ENCODE results near the gene RYR2. TPM values are rescaled to one million over a fixed set of nuclear protein-coding genes. Genes with fewer than 3 reads are reported as not detected.
A peak's percentile ranks its signal among the peaks of the same experiment; 100 is the strongest.

The RYR2 gene
- total RNA-seq: 0.10 TPM in 1 of 2 replicates, not detected in the other

DNA sequence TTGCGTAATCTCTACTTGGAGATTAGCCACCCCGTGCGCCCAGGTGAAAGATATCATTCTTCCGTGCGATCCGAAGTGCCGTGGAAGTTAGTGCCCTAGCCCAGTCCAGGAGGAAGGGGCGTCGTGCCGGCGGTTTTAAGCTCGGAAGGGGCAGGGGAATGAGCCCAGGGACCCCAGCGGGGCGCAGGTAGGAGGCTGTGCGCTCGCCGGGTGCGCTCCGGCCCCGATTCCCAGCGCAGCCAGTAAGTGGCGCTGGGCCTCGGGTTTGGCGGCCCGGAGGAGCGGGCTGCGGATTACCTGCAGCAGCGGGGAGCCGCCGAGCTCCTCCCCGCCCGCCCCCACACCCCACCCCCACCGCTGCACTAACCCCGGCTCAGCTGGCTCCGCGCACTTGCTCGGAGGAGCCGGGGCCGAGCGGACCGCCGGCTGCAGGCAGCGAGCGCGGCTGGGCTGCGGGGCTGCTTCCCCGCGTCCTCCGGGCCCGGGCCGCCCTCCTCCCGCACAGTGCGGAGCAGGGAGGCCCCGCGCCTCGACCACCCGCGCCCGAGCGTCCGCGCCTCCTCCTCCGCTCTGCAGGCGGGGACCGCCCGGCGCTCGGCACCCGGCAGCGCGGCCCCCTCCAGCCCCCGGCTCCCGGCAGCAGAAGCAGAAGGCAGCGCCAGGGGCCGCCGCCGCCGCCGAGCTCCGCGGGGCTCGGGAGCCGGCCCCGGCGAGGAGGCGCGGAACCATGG, at the start of gene RYR2:
Gene RYR2 (plus strand): TSS at position 390 of the 731 bp plus-strand sequence. CDS start 338 bp downstream, at position 728.
- no peak for DNase-seq (ENCODE audit: low read depth)

DNA sequence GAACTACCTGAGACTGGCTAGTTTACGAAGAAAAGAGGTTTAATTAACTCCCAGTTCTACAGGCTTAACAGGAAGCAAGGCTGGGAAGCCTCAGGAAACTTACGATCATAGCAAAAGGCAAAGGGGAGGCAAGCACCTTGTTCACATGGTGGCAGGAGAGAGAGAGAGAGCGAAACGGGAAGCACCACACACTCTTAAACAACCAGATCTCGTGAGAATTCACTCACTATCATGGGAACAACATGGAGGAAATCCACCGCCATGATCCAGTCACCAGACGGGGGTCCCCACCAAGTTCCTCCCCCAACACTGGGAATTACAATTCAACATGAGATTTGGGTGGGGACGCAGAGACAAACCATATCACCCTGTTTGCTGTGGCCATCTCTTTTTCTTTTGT, 49.5 kb upstream of the RYR2 start:
- DNase-seq (ENCODE audit: low read depth): no peak

DNA sequence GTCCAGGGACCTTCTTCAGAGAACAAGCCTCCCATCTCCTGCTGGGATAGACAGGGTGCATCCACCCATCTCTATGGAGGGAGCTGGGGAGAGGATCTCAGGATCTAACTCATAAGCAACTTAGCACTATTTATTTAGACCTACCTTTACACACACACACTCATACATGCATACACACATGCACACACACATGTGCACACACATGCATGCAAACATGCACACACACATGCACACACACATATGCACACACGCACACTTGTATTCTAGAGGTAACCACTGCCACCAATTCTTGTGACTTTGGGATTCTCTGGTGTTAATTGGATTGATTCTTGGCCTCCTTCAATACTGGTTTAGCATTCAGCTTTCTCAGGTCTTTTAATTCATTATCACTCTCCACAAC, 47.5 kb upstream of the RYR2 start:
- DNase-seq (ENCODE audit: low read depth): no peak

DNA sequence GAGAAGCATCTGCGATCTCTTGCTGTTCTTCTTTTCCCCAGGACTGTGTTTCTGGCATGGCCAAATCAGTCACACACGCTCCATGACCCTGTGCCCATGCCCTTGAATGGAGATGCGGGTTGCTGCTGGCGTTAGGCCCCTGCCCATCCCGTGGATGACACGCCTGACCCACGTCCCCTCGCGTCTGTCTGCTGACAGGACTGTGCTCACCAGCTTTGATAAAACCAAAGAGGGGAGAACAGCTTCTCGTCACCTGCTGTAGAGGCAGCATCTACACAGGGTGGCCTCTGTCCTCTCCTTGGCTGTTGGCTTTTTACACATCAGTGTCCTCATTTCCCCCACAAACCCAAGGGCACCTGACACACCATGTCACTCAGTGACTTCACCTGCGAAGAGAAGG, 44.6 kb upstream of the RYR2 start:
- no peak for DNase-seq (ENCODE audit: low read depth)

DNA sequence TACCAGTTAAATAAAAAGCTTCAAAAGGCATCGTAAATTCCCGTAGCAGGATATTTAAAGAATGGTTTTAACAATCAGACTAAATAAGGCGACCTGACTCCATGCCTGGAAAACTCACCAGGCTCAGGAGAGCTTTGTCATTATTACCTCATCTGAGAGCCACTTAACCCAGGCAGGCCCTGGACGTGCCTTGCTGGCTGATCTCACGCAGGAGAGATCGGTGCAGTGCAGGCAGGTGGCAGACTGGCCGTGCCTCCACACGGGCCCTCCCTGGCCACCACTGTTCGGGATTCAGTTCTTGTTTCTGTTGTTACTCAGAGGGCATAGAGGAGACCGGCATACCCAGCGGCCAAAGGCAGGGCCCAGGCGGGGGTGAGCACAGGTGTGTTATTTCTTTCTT, 44.1 kb upstream of the RYR2 start:
- DNase-seq (ENCODE audit: low read depth): peak; percentile 13

DNA sequence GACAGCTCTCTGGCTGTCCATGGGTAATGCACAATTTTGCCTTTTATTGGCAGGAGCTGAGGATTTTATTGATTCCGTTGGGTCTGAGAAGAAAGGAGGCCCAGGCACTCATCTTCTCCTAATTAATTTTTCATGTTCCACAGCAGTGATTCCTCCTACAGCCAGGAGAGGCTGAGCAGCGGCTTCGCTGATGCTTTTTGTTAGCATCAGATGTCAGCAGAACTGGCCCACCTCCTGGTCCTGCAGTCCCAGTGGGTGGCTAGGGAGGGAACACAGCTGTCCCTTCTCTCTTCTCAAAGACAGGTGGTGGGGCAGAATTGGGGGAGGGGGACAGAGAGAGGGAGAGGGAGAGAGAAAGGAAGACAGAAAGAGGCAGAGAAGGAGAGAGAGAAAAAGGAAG, 43.4 kb upstream of the RYR2 start:
- DNase-seq (ENCODE audit: low read depth): no peak

DNA sequence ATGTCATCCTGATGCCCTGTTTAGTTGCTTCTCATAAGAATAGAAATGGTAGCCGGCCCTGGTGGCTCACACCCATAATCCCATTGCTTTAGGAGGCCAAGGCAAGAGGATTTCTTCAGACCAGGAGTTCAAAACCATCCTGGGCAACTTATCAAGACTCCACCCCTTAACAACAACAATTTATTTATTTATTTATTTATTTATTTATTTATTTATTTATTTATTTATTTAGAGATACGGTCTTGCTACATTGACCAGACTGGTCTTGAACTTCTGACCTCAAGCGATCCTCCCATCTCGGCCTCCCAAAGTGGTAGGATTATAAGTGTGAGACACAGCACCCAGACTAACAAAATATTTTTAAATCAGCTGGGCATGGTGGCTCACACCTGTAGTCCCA, 41.8 kb upstream of the RYR2 start:
- no peak for DNase-seq (ENCODE audit: low read depth)

DNA sequence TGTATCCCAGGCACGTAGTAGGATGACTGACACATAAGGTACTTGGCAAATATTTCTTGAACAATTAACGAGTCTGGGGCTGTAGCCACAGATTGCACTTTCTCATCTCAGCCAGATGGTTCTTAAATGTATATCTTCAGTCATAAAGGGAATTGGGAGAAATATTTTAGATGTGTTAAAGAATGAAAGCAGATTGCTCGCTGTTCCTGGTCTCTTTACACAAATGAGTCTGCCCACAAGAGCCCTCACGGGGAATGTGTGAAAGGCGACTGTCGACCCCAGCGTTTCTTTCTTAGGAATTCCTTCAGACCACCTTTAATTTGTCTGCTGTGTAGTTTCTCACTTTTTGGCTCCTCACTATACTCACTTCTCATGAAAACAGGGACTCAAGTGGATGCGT, 38.5 kb upstream of the RYR2 start:
- DNase-seq (ENCODE audit: low read depth): no peak

DNA sequence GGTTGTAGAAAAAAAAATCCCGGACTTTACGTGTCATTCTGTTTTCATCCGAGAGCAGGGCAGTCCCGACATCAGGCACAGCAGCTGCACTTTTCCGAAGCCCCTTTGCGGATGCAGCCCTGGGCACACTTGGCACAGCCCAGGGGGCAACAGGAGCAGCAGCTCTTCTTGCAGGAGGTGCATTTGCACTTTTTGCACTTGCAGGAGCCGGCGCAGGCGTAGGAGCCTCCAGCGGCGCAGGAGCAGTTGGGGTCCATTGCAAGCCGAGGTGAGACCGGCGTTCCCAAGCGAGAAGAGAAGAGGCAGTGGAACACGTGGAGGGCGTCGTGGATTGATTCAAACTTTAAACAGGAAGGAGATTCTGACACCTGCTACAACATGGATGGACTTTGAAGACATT, 37.9 kb upstream of the RYR2 start, which contains the start of gene MT1HL1:
Gene MT1HL1 (minus strand): TSS at position 326 of the 400 bp plus-strand sequence. CDS start 69 bp downstream, at position 257.
- DNase-seq (ENCODE audit: low read depth): no peak

DNA sequence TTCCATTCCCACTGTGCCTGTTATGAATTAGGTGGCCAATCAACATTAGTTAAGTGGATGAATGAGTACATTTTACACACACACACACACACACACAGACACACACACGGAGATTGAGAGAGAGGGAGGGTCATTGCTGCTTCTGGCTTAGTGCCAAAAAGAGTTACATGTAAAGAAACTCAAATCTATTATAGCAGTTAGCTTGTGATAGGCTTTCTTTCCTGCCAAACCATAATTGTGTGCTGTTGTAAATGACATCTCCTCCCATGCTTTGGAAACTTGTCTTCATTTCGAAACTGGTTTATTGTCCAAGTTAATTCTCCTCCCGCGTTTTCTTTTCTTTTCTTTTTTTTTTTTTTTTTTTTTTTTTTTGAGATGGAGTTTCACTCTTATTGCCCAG, 36.3 kb upstream of the RYR2 start:
- no peak for DNase-seq (ENCODE audit: low read depth)

DNA sequence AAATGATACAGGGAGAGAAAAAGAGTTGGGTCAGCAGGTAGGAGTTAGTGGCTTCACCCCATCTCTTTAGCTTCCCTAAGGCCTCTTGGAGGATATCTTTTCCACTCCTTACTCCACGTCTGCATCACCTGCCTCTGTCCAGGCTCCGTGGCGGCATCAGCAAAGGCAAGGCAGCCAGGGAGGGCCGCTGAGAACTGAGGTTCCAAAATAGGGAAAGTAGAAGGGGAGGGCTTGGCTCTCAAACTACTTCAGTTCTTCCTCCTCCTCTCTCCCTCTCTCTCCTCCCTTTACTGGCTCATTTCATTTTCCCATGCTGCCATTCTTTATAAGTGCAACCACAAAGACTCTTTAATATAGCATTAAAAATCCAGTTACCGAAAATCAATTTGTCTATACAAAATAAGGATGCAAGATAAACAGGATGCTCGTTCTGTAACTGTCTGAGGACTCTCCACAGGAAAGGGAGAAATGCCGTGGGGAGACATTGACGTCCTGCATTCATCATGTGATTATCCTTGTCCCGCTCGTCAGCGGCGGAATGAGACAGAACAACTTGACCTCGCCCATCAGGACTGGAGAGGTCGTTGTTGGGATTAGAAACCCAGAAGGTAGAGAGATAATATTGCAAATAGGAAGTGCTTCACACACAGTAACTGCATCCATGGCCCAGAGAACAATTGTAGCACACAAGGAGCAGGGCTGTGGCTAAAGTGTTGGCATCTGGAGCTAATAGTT, 34.7 kb upstream of the RYR2 start:
- no peak for DNase-seq (ENCODE audit: low read depth)

DNA sequence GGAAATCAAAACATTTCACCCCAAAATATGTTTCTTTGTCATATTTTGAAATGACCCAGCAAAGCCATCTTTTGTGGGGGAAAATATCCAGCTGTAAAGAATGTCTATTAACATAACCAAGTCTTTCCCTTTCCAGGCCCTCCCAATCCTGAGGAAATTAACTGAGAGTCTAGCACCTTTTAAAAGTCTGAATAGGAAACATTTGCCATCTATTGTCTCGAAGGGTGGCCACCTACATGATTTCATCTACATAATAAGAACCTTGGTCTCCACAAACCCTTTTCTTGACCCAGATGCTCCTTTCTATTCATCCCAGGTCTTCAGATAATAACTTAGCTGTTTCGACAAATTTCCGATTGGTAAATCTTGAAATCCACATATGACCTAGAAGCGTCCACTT, 32.4 kb upstream of the RYR2 start:
- DNase-seq (ENCODE audit: low read depth): no peak

DNA sequence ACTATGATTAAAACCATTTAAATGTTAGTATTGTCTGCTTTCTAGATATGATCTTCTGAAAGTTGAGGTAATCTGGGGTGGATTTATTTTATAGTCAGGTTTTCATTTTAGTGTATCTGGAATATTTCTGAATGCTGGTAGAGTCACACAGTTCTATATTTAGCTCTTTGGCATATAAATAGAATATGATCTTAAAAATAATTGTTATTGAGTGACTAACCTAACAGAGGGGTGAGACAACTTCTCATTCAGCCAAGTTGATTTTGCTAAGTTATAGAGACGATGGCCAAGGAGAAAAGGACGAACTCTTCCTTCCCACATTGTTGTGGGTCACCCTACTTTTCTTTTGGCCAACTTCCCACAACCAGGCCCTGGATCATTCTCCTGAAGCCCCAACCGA, 30.6 kb upstream of the RYR2 start:
- DNase-seq (ENCODE audit: low read depth): no peak

DNA sequence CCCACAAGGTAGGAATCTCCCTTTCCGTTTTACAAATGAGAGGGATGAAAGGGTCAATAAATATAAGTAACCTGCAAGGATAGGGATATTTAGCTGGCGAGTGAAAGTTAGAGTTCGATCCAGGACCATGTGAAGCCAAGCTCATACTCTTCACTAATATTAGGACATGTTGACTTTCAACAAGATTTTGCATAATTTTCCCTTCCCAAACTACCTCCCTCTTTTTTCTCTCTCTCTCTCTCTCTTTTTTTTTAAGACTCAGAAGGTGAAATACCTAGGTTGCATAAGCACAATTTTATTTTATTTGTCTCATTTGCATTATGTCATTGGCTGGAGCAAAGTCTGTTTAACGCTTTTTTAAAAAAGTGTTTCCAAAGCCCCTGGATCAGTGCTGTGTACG, 29.6 kb upstream of the RYR2 start:
- DNase-seq (ENCODE audit: low read depth): no peak

DNA sequence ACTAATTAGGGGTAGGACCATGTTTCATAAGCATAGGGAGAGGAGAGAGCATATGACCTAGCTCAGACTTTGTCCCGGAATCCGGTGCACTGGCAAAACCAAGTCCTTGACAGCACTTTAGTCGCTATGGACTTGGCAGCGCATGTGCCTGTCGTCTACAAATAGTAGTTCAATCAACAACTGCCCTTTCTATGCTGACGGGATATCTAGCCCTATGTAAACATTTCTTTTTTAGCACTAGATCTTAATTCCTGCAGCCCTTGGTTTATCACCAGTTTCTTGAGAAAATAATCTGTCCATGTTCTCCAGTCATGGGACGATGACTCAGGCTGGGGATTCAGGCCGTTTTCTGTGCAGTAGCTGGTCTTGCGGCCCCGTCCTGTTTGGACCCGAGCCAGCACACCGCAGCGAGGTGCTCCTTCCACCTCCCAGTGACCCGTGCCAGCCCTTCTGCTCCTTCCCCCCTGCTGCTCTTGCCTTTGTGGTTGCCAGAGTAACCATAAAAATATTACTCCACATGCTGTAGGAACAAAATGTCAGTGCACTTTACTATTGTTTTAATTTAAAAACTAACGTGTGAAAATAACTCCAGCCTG, 29.1 kb upstream of the RYR2 start:
- peak; percentile 96 for DNase-seq (ENCODE audit: low read depth)

DNA sequence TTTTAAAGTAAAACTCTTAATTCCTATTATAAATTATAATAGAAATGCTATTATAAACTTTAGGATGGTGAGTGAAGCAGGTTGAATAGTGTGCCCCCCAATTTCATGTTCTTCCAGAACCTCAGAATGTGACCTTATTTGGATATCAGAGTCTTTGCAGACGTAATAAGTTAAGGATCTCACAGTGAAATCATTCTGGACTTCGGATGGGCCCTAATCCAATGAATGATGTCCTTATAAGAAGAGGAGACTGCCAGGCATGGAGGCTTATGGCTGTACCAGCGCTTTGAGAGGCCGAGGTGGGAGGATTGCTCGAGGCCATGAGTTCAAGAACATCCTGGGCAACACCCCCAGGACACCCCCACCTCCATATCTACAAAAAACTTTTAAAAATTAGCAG, 28.4 kb upstream of the RYR2 start:
- peak; percentile 44 for DNase-seq (ENCODE audit: low read depth)

DNA sequence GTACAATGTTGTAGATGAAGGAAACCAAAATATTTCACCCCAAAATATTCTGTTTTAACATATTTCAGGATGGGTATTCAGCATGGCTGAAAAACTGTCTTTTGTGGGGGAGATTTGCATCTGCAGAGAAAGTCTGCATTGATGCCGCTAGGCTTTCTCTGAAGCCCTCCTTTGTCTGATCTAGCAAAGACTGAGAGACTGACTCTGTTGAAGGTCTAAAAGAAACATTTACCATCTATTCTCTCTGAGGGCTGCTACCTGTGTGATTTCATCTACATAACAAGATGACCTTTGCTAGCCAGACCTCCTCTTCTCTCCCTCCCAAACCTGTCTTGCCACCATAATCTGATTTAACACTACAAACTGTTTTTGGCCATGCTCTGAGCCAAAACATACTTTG, 25.4 kb upstream of the RYR2 start:
- DNase-seq (ENCODE audit: low read depth): no peak

DNA sequence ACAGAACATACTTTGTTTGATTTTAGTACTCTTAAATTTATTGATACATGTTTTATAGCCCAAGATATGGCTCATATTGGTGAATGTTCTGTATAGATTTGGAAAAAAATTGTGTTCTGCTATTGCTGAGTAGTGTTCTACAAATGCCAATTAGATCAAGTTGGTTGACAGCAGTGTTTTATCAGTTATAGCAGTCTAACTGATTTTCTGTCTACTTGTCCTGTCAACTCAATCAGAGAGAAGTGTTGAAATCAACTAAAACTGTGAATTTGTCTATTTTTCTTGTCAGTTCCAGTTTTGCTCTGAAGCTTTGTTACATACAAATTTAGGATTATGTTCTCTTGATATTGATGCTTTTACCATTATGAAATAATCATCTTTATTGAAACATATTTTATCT, 23.1 kb upstream of the RYR2 start:
- no peak for DNase-seq (ENCODE audit: low read depth)

DNA sequence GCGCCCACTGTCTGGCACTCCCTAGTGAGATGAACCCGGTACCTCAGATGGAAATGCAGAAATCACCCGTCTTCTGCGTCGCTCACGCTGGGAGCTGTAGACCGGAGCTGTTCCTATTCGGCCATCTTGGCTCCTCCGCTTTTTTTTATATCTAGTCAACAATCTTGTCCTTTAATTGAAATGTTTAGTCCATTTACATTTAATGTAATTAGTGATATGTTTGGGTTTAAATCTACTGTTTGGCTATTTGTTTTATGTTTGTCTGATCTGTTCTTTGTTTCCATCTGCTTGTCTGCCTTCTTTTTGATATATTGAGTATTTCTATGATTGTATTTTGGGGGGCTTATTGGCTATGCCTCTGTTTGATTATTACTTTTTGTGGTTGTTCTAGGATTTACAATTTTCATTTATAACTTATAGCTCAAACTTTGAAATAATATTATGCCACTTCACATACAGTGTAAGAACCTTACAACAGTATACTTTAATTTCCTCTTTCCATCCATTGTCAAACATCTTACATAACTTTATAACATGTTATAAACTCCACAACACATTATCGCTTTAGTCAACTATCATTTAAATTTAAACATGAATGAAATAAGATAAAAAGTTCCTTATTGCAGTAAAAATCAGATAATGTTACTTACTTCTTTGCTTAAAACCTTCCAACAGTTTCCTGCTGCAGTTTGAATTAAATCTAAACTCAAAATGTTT, 16.5 kb upstream of the RYR2 start:
- no peak for DNase-seq (ENCODE audit: low read depth)

DNA sequence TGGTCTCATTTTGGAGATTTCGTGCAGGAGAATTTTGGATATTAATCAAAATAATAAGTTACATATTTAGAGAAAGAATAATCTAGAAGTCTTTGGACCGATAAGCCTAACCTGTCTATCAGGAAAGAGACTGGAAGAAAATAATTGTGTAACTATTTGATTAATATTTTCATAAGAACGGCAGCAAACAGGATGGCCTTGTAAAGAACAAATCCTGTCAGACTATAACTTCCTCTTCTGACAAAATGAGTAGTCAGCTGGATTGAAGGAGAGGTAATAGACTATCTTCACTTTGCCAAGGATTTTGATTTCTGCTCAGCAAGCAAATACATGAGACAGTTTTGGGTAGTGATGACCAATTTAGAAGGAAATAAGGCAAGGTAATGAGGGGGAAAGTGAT, 12.7 kb upstream of the RYR2 start:
- no peak for DNase-seq (ENCODE audit: low read depth)

DNA sequence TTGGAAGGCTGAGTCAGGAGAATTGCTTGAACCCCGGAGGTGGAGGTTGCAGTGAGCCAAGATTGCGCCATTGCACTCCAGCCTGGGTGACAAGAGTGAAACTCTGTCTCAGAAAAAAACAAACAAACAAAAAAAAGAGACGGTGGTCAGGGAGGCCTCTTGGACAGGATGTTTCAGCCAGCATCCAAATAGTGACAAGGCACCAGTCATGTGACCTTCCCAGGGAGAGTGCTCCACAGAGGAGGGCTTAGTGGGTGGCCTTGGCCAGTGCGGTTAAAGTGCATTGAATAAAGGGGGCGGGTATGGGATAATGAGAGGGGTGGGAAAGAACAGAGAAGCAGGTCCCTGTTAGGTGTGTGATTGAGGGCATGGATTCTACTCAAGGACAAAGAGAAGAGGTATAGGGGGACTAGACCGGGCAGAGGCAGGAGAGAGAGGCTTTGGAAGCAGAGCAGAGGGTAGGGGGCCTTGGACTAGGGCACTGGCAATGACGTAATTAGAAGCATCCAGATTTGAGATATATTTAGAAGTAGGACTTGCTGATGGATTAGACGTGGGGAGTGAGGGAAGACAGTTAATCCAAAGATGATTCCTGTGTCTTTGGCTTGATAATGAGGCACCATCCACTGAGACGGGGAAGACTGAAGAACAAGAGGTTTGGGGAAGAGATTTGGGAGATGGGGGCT, 12.0 kb upstream of the RYR2 start:
- no peak for DNase-seq (ENCODE audit: low read depth)

DNA sequence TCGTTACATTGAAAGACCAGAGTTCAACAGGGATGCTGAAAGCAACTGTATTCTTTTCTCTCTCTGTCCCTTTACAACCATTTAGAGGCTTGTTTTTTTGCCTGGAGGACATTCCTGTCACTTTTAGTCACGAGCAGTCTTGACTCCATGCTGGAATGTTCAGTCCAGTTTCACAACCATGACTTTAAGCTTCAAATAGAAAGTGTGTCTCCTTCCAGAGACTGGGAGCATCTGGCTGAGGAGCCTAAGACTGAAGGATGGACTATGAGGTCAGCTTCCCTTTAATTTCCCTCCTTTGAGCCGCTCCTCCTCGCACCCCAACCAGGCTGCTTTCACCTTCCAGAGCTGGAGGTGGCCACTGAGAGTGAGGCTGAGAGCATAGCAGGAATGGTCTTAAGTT, 10.5 kb upstream of the RYR2 start:
- no peak for DNase-seq (ENCODE audit: low read depth)
